GM12878 (cell line): ENCODE measurements around the gene KRTAP4-1.

ENCODE experiments used
- BRCA1 ChIP-seq: IDR thresholded peaks from 2 replicates; pipeline ENCODE4 v1.6.1; 2011; ENCODE audit warnings: low read depth, low read length, improper control_type of control experiment
- CBX5 ChIP-seq: sonication (generic); IDR thresholded peaks from 2 replicates; pipeline ENCODE4 v1.6.1; 2016; ENCODE audit warnings: low read depth, moderate library complexity, mild to moderate bottlenecking, inconsistent platforms
- EP300 ChIP-seq, 2 experiments: fragments of 150-350 bp in 1 of 2; IDR thresholded peaks; 2 replicates each; pipeline ENCODE4 v1.6.1; 2011 to 2012; ENCODE audit warnings: low read depth in 2 of 2, low read length in 2 of 2, borderline replicate concordance in 1 of 2, improper control_type of control experiment in 1 of 2, inconsistent platforms in 1 of 2; ENCODE audit not compliant: control insufficient read depth in 1 of 2
- FOXM1 ChIP-seq: IDR thresholded peaks from 2 replicates; pipeline ENCODE4 v1.6.1; 2012; ENCODE audit warnings: low read depth, mild to moderate bottlenecking, inconsistent platforms, low read length, moderate library complexity
- GABPA ChIP-seq: IDR thresholded peaks from 2 replicates; pipeline ENCODE4 v1.6.1; 2014; ENCODE audit warnings: antibody characterized with exemption, low read depth, mild to moderate bottlenecking, inconsistent platforms
- NFXL1 ChIP-seq: fragments of 450-650 bp; IDR thresholded peaks from 2 replicates; pipeline ENCODE4 v1.6.1; 2017; ENCODE audit warnings: antibody characterized with exemption, mild to moderate bottlenecking, borderline replicate concordance
- NR2F1 ChIP-seq: fragments of 450-650 bp; conservative IDR thresholded peaks from 2 replicates; pipeline ENCODE4 v1.6.1; 2017; ENCODE audit warnings: mild to moderate bottlenecking
- PAX5 ChIP-seq: IDR thresholded peaks from 2 replicates; pipeline ENCODE4 v1.6.1; 2011; ENCODE audit warnings: low read depth, low read length, borderline replicate concordance
- POLR2A ChIP-seq: IDR thresholded peaks from 2 replicates; pipeline ENCODE4 v1.6.1; 2011; ENCODE audit warnings: low read depth, mild to moderate bottlenecking, low read length
- RAD51 ChIP-seq: fragments of 450-650 bp; IDR thresholded peaks from 2 replicates; pipeline ENCODE4 v1.6.1; 2016; ENCODE audit warnings: moderate library complexity, mild to moderate bottlenecking, inconsistent platforms
- TAF1 ChIP-seq: IDR thresholded peaks from 2 replicates; pipeline ENCODE4 v1.6.1; 2011; ENCODE audit warnings: mild to moderate bottlenecking, low read depth, low read length, borderline replicate concordance
- ZNF24 ChIP-seq: fragments of 450-650 bp; IDR thresholded peaks from 2 replicates; pipeline ENCODE4 v1.6.1; 2017; ENCODE audit warnings: antibody characterized with exemption, mild to moderate bottlenecking
- TF ChIP-seq, protein P1 (sequence below), 3 experiments: IDR thresholded peaks in 2 of 3; conservative IDR thresholded peaks in 1 of 3; 2 replicates each; pipeline ENCODE4 v1.5.1; 2011; ENCODE audit warnings: low read depth in 3 of 3, low read length in 3 of 3, mild to moderate bottlenecking in 3 of 3, control low read depth in 2 of 3, moderate library complexity in 2 of 3, inconsistent platforms in 1 of 3, mixed read lengths in 1 of 3; ENCODE audit not compliant: control insufficient read depth in 2 of 3, insufficient read depth in 1 of 3; ENCODE audit errors: extremely low read depth in 1 of 3
- TF ChIP-seq, protein P2 (sequence below): fragments of 450-650 bp; formaldehyde crosslinking; IDR thresholded peaks from 2 replicates; pipeline ENCODE4 v1.4.0; 2020; ENCODE audit warnings: mild to moderate bottlenecking, moderate library complexity

DNA sequence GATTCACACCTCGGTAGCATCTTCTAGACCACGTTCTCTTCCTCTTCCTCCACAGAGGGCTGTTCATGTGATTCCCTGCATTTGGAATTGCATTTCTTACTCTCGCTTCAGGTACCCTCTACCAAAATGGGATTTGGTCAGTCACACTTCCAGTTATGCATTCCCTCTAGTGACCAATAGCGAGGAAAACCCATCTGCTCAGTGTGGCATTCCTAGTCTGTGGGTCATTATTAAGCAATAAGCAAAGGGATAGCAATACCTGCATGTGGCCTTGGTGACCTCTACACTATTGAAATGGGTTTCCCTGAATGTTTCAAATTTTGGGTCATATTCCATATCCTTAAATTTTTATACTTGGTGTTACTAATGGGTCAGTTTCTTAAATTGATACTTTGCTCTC lies 34.7 kb downstream of the KRTAP4-1 start:
- TF ChIP-seq, protein P1, sequence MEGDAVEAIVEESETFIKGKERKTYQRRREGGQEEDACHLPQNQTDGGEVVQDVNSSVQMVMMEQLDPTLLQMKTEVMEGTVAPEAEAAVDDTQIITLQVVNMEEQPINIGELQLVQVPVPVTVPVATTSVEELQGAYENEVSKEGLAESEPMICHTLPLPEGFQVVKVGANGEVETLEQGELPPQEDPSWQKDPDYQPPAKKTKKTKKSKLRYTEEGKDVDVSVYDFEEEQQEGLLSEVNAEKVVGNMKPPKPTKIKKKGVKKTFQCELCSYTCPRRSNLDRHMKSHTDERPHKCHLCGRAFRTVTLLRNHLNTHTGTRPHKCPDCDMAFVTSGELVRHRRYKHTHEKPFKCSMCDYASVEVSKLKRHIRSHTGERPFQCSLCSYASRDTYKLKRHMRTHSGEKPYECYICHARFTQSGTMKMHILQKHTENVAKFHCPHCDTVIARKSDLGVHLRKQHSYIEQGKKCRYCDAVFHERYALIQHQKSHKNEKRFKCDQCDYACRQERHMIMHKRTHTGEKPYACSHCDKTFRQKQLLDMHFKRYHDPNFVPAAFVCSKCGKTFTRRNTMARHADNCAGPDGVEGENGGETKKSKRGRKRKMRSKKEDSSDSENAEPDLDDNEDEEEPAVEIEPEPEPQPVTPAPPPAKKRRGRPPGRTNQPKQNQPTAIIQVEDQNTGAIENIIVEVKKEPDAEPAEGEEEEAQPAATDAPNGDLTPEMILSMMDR (IDR thresholded peaks at IDR 0.05 in 2 of 3, conservative IDR thresholded peaks at IDR 0.05 in 1 of 3; ENCODE audit: control insufficient read depth in 2 of 3, extremely low read depth in 1 of 3, insufficient read depth in 1 of 3, low read depth in 3 of 3, low read length in 3 of 3) = no peak
- no peak for TF ChIP-seq PAX5
- TF ChIP-seq, protein P2, sequence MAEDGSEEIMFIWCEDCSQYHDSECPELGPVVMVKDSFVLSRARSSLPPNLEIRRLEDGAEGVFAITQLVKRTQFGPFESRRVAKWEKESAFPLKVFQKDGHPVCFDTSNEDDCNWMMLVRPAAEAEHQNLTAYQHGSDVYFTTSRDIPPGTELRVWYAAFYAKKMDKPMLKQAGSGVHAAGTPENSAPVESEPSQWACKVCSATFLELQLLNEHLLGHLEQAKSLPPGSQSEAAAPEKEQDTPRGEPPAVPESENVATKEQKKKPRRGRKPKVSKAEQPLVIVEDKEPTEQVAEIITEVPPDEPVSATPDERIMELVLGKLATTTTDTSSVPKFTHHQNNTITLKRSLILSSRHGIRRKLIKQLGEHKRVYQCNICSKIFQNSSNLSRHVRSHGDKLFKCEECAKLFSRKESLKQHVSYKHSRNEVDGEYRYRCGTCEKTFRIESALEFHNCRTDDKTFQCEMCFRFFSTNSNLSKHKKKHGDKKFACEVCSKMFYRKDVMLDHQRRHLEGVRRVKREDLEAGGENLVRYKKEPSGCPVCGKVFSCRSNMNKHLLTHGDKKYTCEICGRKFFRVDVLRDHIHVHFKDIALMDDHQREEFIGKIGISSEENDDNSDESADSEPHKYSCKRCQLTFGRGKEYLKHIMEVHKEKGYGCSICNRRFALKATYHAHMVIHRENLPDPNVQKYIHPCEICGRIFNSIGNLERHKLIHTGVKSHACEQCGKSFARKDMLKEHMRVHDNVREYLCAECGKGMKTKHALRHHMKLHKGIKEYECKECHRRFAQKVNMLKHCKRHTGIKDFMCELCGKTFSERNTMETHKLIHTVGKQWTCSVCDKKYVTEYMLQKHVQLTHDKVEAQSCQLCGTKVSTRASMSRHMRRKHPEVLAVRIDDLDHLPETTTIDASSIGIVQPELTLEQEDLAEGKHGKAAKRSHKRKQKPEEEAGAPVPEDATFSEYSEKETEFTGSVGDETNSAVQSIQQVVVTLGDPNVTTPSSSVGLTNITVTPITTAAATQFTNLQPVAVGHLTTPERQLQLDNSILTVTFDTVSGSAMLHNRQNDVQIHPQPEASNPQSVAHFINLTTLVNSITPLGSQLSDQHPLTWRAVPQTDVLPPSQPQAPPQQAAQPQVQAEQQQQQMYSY = no peak
- no peak for TF ChIP-seq ZNF24
- no peak for TF ChIP-seq FOXM1
- no peak for TF ChIP-seq NFXL1
- TF ChIP-seq POLR2A = no peak
- no peak for TF ChIP-seq NR2F1
- TF ChIP-seq GABPA = no peak
- no peak for TF ChIP-seq RAD51
- TF ChIP-seq BRCA1 = no peak
- TF ChIP-seq EP300 (IDR thresholded peaks at IDR 0.05; ENCODE audit: borderline replicate concordance in 1 of 2, control insufficient read depth in 1 of 2, low read depth in 2 of 2, low read length in 2 of 2) = no peak
- no peak for TF ChIP-seq TAF1
- no peak for TF ChIP-seq CBX5
